ENCODE measurements around the gene MAPK8IP3.
A peak's percentile ranks its signal among the peaks of the same experiment; 100 is the strongest.

The MAPK8IP3 gene

DNA sequence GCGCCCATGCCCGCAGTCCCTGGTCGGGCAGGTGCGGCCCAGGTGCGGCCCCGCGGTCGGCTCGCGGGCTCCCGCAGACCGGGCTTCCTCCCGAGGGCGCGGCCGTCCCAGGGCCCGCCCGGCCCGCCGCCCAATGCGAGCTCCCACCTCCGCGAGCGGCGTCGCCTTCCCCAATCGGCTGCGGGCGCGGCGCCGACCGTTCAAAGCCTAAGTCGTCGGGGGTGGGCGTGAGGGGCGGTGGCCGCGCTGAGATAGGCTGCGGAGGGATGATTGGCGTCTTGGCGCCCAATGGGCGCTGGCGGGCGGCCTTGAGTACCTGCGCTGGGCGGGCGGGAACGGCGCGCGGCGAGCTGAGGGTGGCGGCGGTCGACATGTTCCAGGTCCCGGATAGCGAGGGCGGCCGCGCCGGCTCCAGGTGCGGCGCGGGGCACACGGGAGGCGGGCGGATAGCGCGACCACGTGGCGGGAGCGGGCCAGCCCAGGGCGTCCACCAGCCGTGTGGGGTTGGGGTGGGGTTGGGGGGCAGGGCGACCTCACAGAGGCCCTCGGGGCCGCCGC lies 28.0 kb upstream of the MAPK8IP3 start, which contains the start of gene JPT2:
JPT2 (plus strand) TSS at position 338 of the 558 bp plus-strand sequence; CDS start at position 372, 34 bp downstream.
- peaks cover 10% of the 10 kb centered on the region for H4K20me1 ChIP-seq (ENCODE audit: control insufficient read depth, insufficient read depth, low read depth, low read length)
- 0 out of 2 replicates have a peak, but pooled peaks cover 10% of the 10 kb centered on the region for H3F3A ChIP-seq (ENCODE audit: control insufficient read depth, insufficient read depth)
- H3K79me2 ChIP-seq (ENCODE audit: control insufficient read depth, low read length): peaks cover 54% of the 10 kb centered on the region
- H3K27me3 ChIP-seq (ENCODE audit: control insufficient read depth, low read length): no peaks in the 10 kb centered on the region
- H3K4me2 ChIP-seq (ENCODE audit: low read length): peak within 1 kb of the TSS; percentile 78
- H3K9me2 ChIP-seq (replicated peaks; ENCODE audit: control insufficient read depth, low read length): no peaks in the 10 kb centered on the region
- H3K4me1 ChIP-seq (ENCODE audit: control insufficient read depth, low read length): peaks cover 26% of the 10 kb centered on the region
- no peaks in the 10 kb centered on the region for H3K9me3 ChIP-seq (ENCODE audit: control insufficient read depth, insufficient read depth, low read length)
- no peak for TF ChIP-seq EZH2phosphoT487 (IDR thresholded peaks at IDR 0.05; ENCODE audit: borderline replicate concordance, low read length)
- TF ChIP-seq, protein P1, sequence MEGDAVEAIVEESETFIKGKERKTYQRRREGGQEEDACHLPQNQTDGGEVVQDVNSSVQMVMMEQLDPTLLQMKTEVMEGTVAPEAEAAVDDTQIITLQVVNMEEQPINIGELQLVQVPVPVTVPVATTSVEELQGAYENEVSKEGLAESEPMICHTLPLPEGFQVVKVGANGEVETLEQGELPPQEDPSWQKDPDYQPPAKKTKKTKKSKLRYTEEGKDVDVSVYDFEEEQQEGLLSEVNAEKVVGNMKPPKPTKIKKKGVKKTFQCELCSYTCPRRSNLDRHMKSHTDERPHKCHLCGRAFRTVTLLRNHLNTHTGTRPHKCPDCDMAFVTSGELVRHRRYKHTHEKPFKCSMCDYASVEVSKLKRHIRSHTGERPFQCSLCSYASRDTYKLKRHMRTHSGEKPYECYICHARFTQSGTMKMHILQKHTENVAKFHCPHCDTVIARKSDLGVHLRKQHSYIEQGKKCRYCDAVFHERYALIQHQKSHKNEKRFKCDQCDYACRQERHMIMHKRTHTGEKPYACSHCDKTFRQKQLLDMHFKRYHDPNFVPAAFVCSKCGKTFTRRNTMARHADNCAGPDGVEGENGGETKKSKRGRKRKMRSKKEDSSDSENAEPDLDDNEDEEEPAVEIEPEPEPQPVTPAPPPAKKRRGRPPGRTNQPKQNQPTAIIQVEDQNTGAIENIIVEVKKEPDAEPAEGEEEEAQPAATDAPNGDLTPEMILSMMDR (IDR thresholded peaks at IDR 0.05; ENCODE audit: low read depth, low read length, poor library complexity, severe bottlenecking): no peak
- H3K27ac ChIP-seq (ENCODE audit: low read depth, low read length): peak within 1 kb of the TSS; percentile 65
- peaks cover 71% of the 10 kb centered on the region for H3K36me3 ChIP-seq (ENCODE audit: control insufficient read depth, low read length)
- H3K4me3 ChIP-seq (ENCODE audit: low read length): peak within 1 kb of the TSS; percentile 92

DNA sequence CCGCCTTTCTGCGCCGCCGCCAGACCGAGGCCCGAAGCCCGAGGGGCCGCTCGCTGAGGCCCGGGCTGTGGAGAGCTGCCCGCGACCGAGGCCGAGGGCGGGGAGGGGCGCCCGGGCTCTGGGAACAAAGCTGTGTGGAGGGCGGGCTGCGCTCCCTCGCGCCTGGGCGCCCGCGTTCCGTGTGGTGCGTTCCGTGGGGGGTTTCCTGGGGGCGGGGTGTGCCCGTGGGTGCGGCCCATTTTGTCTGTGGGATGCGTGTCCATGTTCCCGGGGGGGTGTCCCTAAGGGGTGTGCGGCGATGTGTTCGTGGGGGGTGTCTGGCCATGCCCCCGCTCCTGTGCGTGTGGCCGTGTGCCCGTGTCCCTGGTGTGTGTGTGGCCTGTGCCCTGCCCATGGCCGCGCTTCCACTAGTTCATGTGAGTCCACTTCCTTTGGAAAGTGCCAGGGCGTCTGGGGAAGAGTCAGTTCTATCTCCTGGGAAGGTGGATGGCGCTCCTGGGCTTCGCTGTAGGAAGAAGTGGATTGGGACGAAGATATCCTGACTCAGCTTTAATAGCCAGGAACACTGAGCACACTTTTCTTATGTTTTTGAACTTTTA lies 27.4 kb upstream of the MAPK8IP3 start:
- peaks cover 60% of the 10 kb centered on the region for H3K79me2 ChIP-seq (ENCODE audit: control insufficient read depth, low read length)
- peaks cover 12% of the 10 kb centered on the region for H4K20me1 ChIP-seq (ENCODE audit: control insufficient read depth, insufficient read depth, low read depth, low read length)
- peak overlapping the region; percentile 65 for H3K27ac ChIP-seq (ENCODE audit: low read depth, low read length)
- 0 out of 2 replicates have a peak, but pooled peaks cover 10% of the 10 kb centered on the region for H3F3A ChIP-seq (ENCODE audit: control insufficient read depth, insufficient read depth)
- TF ChIP-seq, protein P1 (IDR thresholded peaks at IDR 0.05; ENCODE audit: low read depth, low read length, poor library complexity, severe bottlenecking): no peak
- no peak for TF ChIP-seq EZH2phosphoT487 (IDR thresholded peaks at IDR 0.05; ENCODE audit: borderline replicate concordance, low read length)
- H3K4me2 ChIP-seq (ENCODE audit: low read length): peak overlapping the region; percentile 78
- peaks cover 26% of the 10 kb centered on the region for H3K4me1 ChIP-seq (ENCODE audit: control insufficient read depth, low read length)
- H3K36me3 ChIP-seq (ENCODE audit: control insufficient read depth, low read length): peaks cover 70% of the 10 kb centered on the region
- no peaks in the 10 kb centered on the region for H3K9me3 ChIP-seq (ENCODE audit: control insufficient read depth, insufficient read depth, low read length)
- peak overlapping the region; percentile 92 for H3K4me3 ChIP-seq (ENCODE audit: low read length)
- no peaks in the 10 kb centered on the region for H3K27me3 ChIP-seq (ENCODE audit: control insufficient read depth, low read length)
- H3K9me2 ChIP-seq (replicated peaks; ENCODE audit: control insufficient read depth, low read length): no peaks in the 10 kb centered on the region

- Histone ChIP-seq H3K4me3 (ENCODE audit: low read length) (no peak overlapping the region; the same call in 1 of the 2 replicates), H3K4me2 (ENCODE audit: low read length) (peak overlapping the region; percentile 78; the same call in 1 of the 2 replicates), H3K36me3 (ENCODE audit: control insufficient read depth, low read length) (peaks cover 68% of the 10 kb centered on the region), H3K79me2 (ENCODE audit: control insufficient read depth, low read length) (peaks cover 77% of the 10 kb centered on the region), H4K20me1 (ENCODE audit: control insufficient read depth, insufficient read depth, low read depth, low read length) (peaks cover 17% of the 10 kb centered on the region), H3K9me3 (ENCODE audit: control insufficient read depth, insufficient read depth, low read length) (no peaks in the 10 kb centered on the region), H3K27ac (ENCODE audit: low read depth, low read length) (no peak overlapping the region), H3K4me1 (ENCODE audit: control insufficient read depth, low read length) (peaks cover 26% of the 10 kb centered on the region), H3K27me3 (ENCODE audit: control insufficient read depth, low read length) (no peaks in the 10 kb centered on the region), H3K9me2 (replicated peaks; ENCODE audit: control insufficient read depth, low read length) (no peaks in the 10 kb centered on the region), H3F3A (ENCODE audit: control insufficient read depth, insufficient read depth) (0 out of 2 replicates have a peak, but pooled peaks cover 10% of the 10 kb centered on the region)
- no peak for TF ChIP-seq EZH2phosphoT487 (IDR thresholded peaks at IDR 0.05; ENCODE audit: borderline replicate concordance, low read length)
Observed at GRCh38 chr16:1680361-1680760, 25.6 kb upstream of the MAPK8IP3 start.

DNA sequence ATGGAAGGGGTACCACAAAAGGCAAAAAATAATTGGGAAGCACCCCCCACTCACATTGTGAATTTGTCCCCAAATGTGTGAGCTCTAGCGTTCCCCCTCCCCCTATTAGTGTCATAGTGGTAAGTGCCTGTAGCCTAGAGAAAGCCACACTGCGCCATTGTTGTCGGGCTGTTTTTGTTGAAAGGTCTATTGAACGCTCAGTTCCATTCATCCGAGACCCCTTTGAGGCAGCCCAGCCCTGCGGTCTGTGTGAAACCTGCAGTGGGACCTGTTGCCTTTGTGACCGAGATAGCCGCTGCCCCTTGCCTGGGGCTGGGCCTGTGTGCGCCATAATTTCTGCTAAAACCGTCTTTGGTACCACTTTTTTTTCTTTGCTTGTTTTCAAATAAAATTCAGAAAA lies 25.0 kb upstream of the MAPK8IP3 start:
- H3K4me3 ChIP-seq (ENCODE audit: low read length): no peak overlapping the region
- TF ChIP-seq, protein P1 (IDR thresholded peaks at IDR 0.05; ENCODE audit: low read depth, low read length, poor library complexity, severe bottlenecking): no peak
- no peak for TF ChIP-seq EZH2phosphoT487 (IDR thresholded peaks at IDR 0.05; ENCODE audit: borderline replicate concordance, low read length)
- 0 out of 2 replicates have a peak, but pooled peaks cover 5% of the 10 kb centered on the region for H3F3A ChIP-seq (ENCODE audit: control insufficient read depth, insufficient read depth)

More for the DNA sequence above, 25.0 kb upstream of the MAPK8IP3 start:
- peaks cover 26% of the 10 kb centered on the region for H3K4me1 ChIP-seq (ENCODE audit: control insufficient read depth, low read length)
- H3K9me3 ChIP-seq (ENCODE audit: control insufficient read depth, insufficient read depth, low read length): no peaks in the 10 kb centered on the region
- H3K79me2 ChIP-seq (ENCODE audit: control insufficient read depth, low read length): peaks cover 84% of the 10 kb centered on the region
- no peak overlapping the region for H3K4me2 ChIP-seq (ENCODE audit: low read length)
- no peaks in the 10 kb centered on the region for H3K9me2 ChIP-seq (replicated peaks; ENCODE audit: control insufficient read depth, low read length)
- peaks cover 17% of the 10 kb centered on the region for H4K20me1 ChIP-seq (ENCODE audit: control insufficient read depth, insufficient read depth, low read depth, low read length)
- H3K27ac ChIP-seq (ENCODE audit: low read depth, low read length): no peak overlapping the region
- H3K27me3 ChIP-seq (ENCODE audit: control insufficient read depth, low read length): no peaks in the 10 kb centered on the region
- H3K36me3 ChIP-seq (ENCODE audit: control insufficient read depth, low read length): peaks cover 67% of the 10 kb centered on the region

Measured in DOHH2 (cell line).